H9 (cell line): ENCODE data around the gene MARCHF10. TPM values are rescaled to one million over a fixed set of nuclear protein-coding genes. Genes with fewer than 3 reads are reported as not detected.
A peak's percentile ranks its signal among the peaks of the same experiment; 100 is the strongest.

Source experiments
- DNase-seq: peaks from one replicate; pipeline ENCODE4 v3.0.0-alpha.2; 2017
- H2AFZ ChIP-seq: one replicate; pipeline ENCODE4 v1.6.1; 2013; ENCODE audit warnings: mild to moderate bottlenecking, low read length, control low read depth, moderate library complexity
- H2AK5ac ChIP-seq: 2 replicates; pipeline ENCODE4 v1.6.1; 2013; ENCODE audit warnings: low read length, control low read depth, mixed read lengths; ENCODE audit not compliant: insufficient read length
- H2BK120ac ChIP-seq: one replicate; pipeline ENCODE4 v1.6.1; 2013; ENCODE audit warnings: low read depth, mild to moderate bottlenecking, low read length, control low read depth, inconsistent platforms; ENCODE audit not compliant: poor library complexity, severe bottlenecking
- H2BK12ac ChIP-seq: 2 replicates; pipeline ENCODE4 v1.6.1; 2013; ENCODE audit warnings: low read length, control low read depth, mixed read lengths, low read depth; ENCODE audit not compliant: insufficient read length
- H2BK15ac ChIP-seq: 2 replicates; pipeline ENCODE4 v1.6.1; 2013; ENCODE audit warnings: low read depth, low read length, control low read depth
- H2BK20ac ChIP-seq: one replicate; pipeline ENCODE4 v1.6.1; 2013; ENCODE audit warnings: low read depth, mild to moderate bottlenecking, low read length, control low read depth, inconsistent platforms; ENCODE audit not compliant: poor library complexity, severe bottlenecking
- H2BK5ac ChIP-seq: 2 replicates; pipeline ENCODE4 v1.6.1; 2013; ENCODE audit warnings: low read length, control low read depth, mixed read lengths; ENCODE audit not compliant: insufficient read length
- H3K14ac ChIP-seq: 2 replicates; pipeline ENCODE4 v1.6.1; 2013; ENCODE audit warnings: low read length, control low read depth; ENCODE audit not compliant: insufficient read depth
- H3K18ac ChIP-seq: 2 replicates; pipeline ENCODE4 v1.6.1; 2013; ENCODE audit warnings: low read depth, mild to moderate bottlenecking, mixed read lengths, low read length, control low read depth; ENCODE audit not compliant: insufficient read length
- H3K23ac ChIP-seq: 2 replicates; pipeline ENCODE4 v1.6.1; 2013; ENCODE audit warnings: low read length, control low read depth, mixed read lengths, low read depth; ENCODE audit not compliant: insufficient read length
- H3K23me2 ChIP-seq: 2 replicates; pipeline ENCODE4 v1.6.1; 2013; ENCODE audit warnings: low read depth, mild to moderate bottlenecking, mixed read lengths, low read length, control low read depth; ENCODE audit not compliant: insufficient read length, poor library complexity, severe bottlenecking
- H3K27ac ChIP-seq: 2 replicates; pipeline ENCODE4 v1.5.1; 2013; ENCODE audit warnings: low read length, control low read depth, mixed read lengths, low read depth; ENCODE audit not compliant: insufficient read length
- H3K27me3 ChIP-seq: 2 replicates; pipeline ENCODE4 v1.6.1; 2013; ENCODE audit warnings: low read length, control low read depth, inconsistent platforms; ENCODE audit not compliant: insufficient read depth
- H3K4ac ChIP-seq: 2 replicates; pipeline ENCODE4 v1.6.1; 2013; ENCODE audit warnings: low read depth, mild to moderate bottlenecking, control low read depth, inconsistent platforms, low read length, moderate library complexity
- H3K4me1 ChIP-seq: 2 replicates; pipeline ENCODE4 v1.6.1; 2013; ENCODE audit warnings: low read length, control low read depth, inconsistent platforms; ENCODE audit not compliant: insufficient read depth
- H3K4me2 ChIP-seq: 2 replicates; pipeline ENCODE4 v1.6.1; 2013; ENCODE audit warnings: low read length, control low read depth, mixed read lengths; ENCODE audit not compliant: insufficient read length, insufficient read depth
- H3K56ac ChIP-seq: 2 replicates; pipeline ENCODE4 v1.6.1; 2013; ENCODE audit warnings: low read depth, mild to moderate bottlenecking, mixed read lengths, low read length, control low read depth; ENCODE audit not compliant: insufficient read length
- H3K79me1 ChIP-seq: 2 replicates; pipeline ENCODE4 v1.6.1; 2013; ENCODE audit warnings: low read depth, mild to moderate bottlenecking, moderate library complexity, low read length, control low read depth, inconsistent platforms; ENCODE audit not compliant: insufficient read depth, poor library complexity, severe bottlenecking
- H3K79me2 ChIP-seq: 2 replicates; pipeline ENCODE4 v1.6.1; 2013; ENCODE audit warnings: low read length, control low read depth, inconsistent platforms; ENCODE audit not compliant: insufficient read depth
- H3K9ac ChIP-seq: 2 replicates; pipeline ENCODE4 v1.6.1; 2013; ENCODE audit warnings: low read length, control low read depth, mixed read lengths; ENCODE audit not compliant: insufficient read length; ENCODE audit errors: extremely low read depth
- H3K9me3 ChIP-seq: one replicate; pipeline ENCODE4 v1.6.1; 2013; ENCODE audit warnings: low read depth, low read length, inconsistent platforms; ENCODE audit not compliant: control insufficient read depth
- H3T11ph ChIP-seq: one replicate; pipeline ENCODE4 v1.6.1; 2013; ENCODE audit warnings: mild to moderate bottlenecking, low read length, control low read depth, inconsistent platforms
- H4K20me1 ChIP-seq: one replicate; pipeline ENCODE4 v1.6.1; 2013; ENCODE audit not compliant: control insufficient read depth, insufficient read length, insufficient read depth
- H4K5ac ChIP-seq: 2 replicates; pipeline ENCODE4 v1.6.1; 2013; ENCODE audit warnings: low read depth, mild to moderate bottlenecking, mixed read lengths, low read length, control low read depth; ENCODE audit not compliant: insufficient read length
- H4K8ac ChIP-seq: replicated peaks from 2 replicates; pipeline ENCODE4 v1.6.1; 2013; ENCODE audit warnings: low read length, control low read depth, mixed read lengths, low read depth; ENCODE audit not compliant: insufficient read length
- H4K91ac ChIP-seq: 2 replicates; pipeline ENCODE4 v1.6.1; 2013; ENCODE audit warnings: low read depth, mild to moderate bottlenecking, moderate library complexity, mixed read lengths, low read length, control low read depth; ENCODE audit not compliant: insufficient read length
- H3K27ac Mint-ChIP-seq, 3 experiments: 2 replicates in 2 of 3; 3 replicates in 1 of 3; pipeline ENCODE4 v1.8.0; 2020 to 2021; ENCODE audit warnings: mixed read lengths in 3 of 3, mild to moderate bottlenecking in 1 of 3, moderate library complexity in 1 of 3
- H3K27me3 Mint-ChIP-seq: 2 replicates; pipeline ENCODE4 v1.8.0; 2021; ENCODE audit warnings: low read depth, mild to moderate bottlenecking, moderate library complexity, mixed read lengths
- H3K36me3 Mint-ChIP-seq, 3 experiments: 2 replicates in 2 of 3; 3 replicates in 1 of 3; pipeline ENCODE4 v1.8.0; 2020 to 2021; ENCODE audit warnings: low read depth in 3 of 3, mixed read lengths in 3 of 3; ENCODE audit not compliant: insufficient read depth in 1 of 3
- H3K4me1 Mint-ChIP-seq, 2 experiments: 2 replicates each; pipeline ENCODE4 v1.8.0; 2020; ENCODE audit warnings: mixed read lengths in 2 of 2
- H3K4me3 Mint-ChIP-seq, 2 experiments: 2 replicates in 1 of 2; 3 replicates in 1 of 2; pipeline ENCODE4 v1.8.0; 2020 to 2021; ENCODE audit warnings: mild to moderate bottlenecking in 2 of 2, mixed read lengths in 2 of 2, moderate library complexity in 1 of 2
- H3K9me3 Mint-ChIP-seq, 2 experiments: 2 replicates in 1 of 2; 3 replicates in 1 of 2; pipeline ENCODE4 v1.8.0; 2020; ENCODE audit warnings: mild to moderate bottlenecking in 2 of 2, mixed read lengths in 2 of 2, moderate library complexity in 1 of 2
- CTCF ChIP-seq: fragments of 200-600 bp; sonication (generic); conservative IDR thresholded peaks from 3 replicates; pipeline ENCODE4 v1.8.0; 2021; ENCODE audit warnings: antibody characterized with exemption, mild to moderate bottlenecking
- WGBS: extraction: QIAGEN DNeasy Blood & Tissue Kit; methylation state at CpG from one replicate; pipeline ENCODE4 v1.1.7; 2013; ENCODE audit warnings: missing lambda C conversion rate, low lambda C conversion rate, mixed read lengths; ENCODE audit not compliant: insufficient read length; ENCODE audit errors: extremely low coverage; 5-methylcytosine and 5-hydroxymethylcytosine counted together
- total RNA-seq: library from RNA; stranded (reverse); gene quantifications from 2 replicates; pipeline ENCODE4 v1.2.1, GENCODE V29; 2021

Gene MARCHF10
- total RNA-seq, 1 experiment from 2014 or later = not detected

DNA sequence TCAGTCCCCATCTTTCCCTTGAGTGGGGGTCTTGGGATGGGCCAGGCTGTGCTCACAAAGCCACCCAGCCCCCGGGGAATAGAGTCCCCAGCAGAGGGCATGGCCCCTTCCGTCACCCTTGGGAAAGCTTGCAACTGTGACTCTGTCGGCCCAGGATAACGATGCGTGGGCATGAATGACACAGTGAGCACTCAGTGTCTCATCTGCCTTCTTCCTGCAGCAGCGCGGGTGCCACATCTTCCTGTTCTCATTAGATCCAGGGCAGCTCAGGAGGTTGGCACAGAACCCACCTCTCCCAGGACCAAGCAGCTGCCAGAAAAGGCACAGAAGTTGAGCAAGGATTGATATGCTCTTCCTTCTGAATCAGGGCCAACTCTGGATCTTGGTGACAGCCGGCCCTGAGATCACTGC is 95.9 kb downstream of the MARCHF10 start:
- no peaks in the 10 kb centered on the region for H3K27me3 ChIP-seq
- H3K9ac ChIP-seq = no peak overlapping the region
- no peak overlapping the region for H3K18ac ChIP-seq
- H2AK5ac ChIP-seq = no peak overlapping the region
- H3K14ac ChIP-seq = no peak overlapping the region
- no peak overlapping the region for H2BK15ac ChIP-seq
- no peaks in the 10 kb centered on the region for H3K23me2 ChIP-seq
- no peak overlapping the region for H3K4me2 ChIP-seq
- H2BK12ac ChIP-seq = no peak overlapping the region
- no CpG with 5 or more reads among the region's 8 CpGs for WGBS
- Mint-ChIP-seq H3K9me3 (peaks cover 16 to 24% of the 10 kb centered on the region in 2 experiments), H3K4me3 (no peak overlapping the region), H3K27me3 (peaks cover 19% of the 10 kb centered on the region), H3K36me3 (peaks cover 7 to 24% (median 19%) of the 10 kb centered on the region in 3 experiments), H3K4me1 (peaks cover 15 to 20% of the 10 kb centered on the region in 2 experiments), H3K27ac (no peak overlapping the region)
- no peak overlapping the region for H2BK20ac ChIP-seq
- H4K20me1 ChIP-seq = no peaks in the 10 kb centered on the region
- no peak overlapping the region for H2BK120ac ChIP-seq
- TF ChIP-seq CTCF = no peak
- H2AFZ ChIP-seq = no peak overlapping the region
- DNase-seq = peak; percentile 24
- no peak overlapping the region for H4K8ac ChIP-seq
- H3K79me2 ChIP-seq = no peaks in the 10 kb centered on the region
- H3K4ac ChIP-seq = no peak overlapping the region
- H2BK5ac ChIP-seq = no peak overlapping the region
- no peak overlapping the region for H3K27ac ChIP-seq
- H3K56ac ChIP-seq = peak overlapping the region; percentile 40
- H3K23ac ChIP-seq = no peak overlapping the region
- no peak overlapping the region for H4K91ac ChIP-seq
- no peaks in the 10 kb centered on the region for H3K9me3 ChIP-seq
- H3K4me1 ChIP-seq = no peaks in the 10 kb centered on the region
- H4K5ac ChIP-seq = no peak overlapping the region
- H3K79me1 ChIP-seq = no peaks in the 10 kb centered on the region
- H3T11ph ChIP-seq = no peak overlapping the region
